Common myeloid progenitor, CD34-positive (primary cell): ENCODE measurements around the gene ALX4.

Source experiments
- CTCF ChIA-PET: fragments of 350-600 bp; sonication (Branson Sonifier 250); formaldehyde crosslinking; loops from one replicate; lab custom pipeline; 2021; ENCODE audit warnings: antibody characterized with exemption; lab: Charles Lee
- POLR2A ChIA-PET: fragments of 350-600 bp; sonication (Branson Sonifier 250); formaldehyde crosslinking; loops from one replicate; lab custom pipeline; 2021; ENCODE audit warnings: antibody characterized with exemption; lab: Charles Lee
- DNase-seq, 3 donors: peaks; one replicate each; pipeline versions ENCODE4 v3.0.0 to v3.0.0-alpha.2; 2013
- H3K27ac ChIP-seq, 2 experiments: 1 replicate in 1 of 2; 2 replicates in 1 of 2; pipeline ENCODE4 v1.7.0; 2013; ENCODE audit warnings: inconsistent platforms in 2 of 2, low read length in 2 of 2, mild to moderate bottlenecking in 2 of 2, low read depth in 1 of 2, moderate library complexity in 1 of 2; ENCODE audit not compliant: severe bottlenecking in 2 of 2, insufficient read depth in 1 of 2, poor library complexity in 1 of 2
- H3K27me3 ChIP-seq, 5 experiments: replicated peaks in 2 of 5; 1 replicate in 3 of 5; 2 replicates in 2 of 5; pipeline versions ENCODE4 v1.6.1 to v1.7.0; 2013; ENCODE audit warnings: low read length in 4 of 5, mild to moderate bottlenecking in 2 of 5, moderate library complexity in 2 of 5, inconsistent platforms in 1 of 5; ENCODE audit not compliant: insufficient read depth in 5 of 5, control insufficient read depth in 4 of 5
- H3K36me3 ChIP-seq, 4 experiments: 1 replicate in 2 of 4; 2 replicates in 2 of 4; pipeline versions ENCODE4 v1.6.1 to v1.7.0; 2013; ENCODE audit warnings: low read length in 3 of 4, control low read depth in 1 of 4, mild to moderate bottlenecking in 1 of 4; ENCODE audit not compliant: control insufficient read depth in 4 of 4, insufficient read depth in 4 of 4
- H3K4me1 ChIP-seq, 4 experiments: 1 replicate in 3 of 4; 2 replicates in 1 of 4; pipeline versions ENCODE4 v1.6.1 to v1.7.1; 2013; ENCODE audit warnings: low read length in 3 of 4, mild to moderate bottlenecking in 3 of 4, control low read depth in 1 of 4, inconsistent platforms in 1 of 4, moderate library complexity in 1 of 4; ENCODE audit not compliant: control insufficient read depth in 4 of 4, insufficient read depth in 4 of 4; ENCODE audit errors: control extremely low read depth in 1 of 4
- H3K4me3 ChIP-seq, 7 experiments: 1 replicate in 4 of 7; 2 replicates in 3 of 7; pipeline versions ENCODE4 v1.5.1 to v1.7.0; 2013; ENCODE audit warnings: mild to moderate bottlenecking in 7 of 7, low read length in 6 of 7, moderate library complexity in 6 of 7, inconsistent platforms in 2 of 7, low read depth in 2 of 7, control low read depth in 1 of 7; ENCODE audit not compliant: insufficient read depth in 4 of 7, control insufficient read depth in 1 of 7; ENCODE audit errors: extremely low read depth in 1 of 7
- H3K9me3 ChIP-seq, 5 experiments: 1 replicate in 4 of 5; 2 replicates in 1 of 5; pipeline versions ENCODE4 v1.6.1 to v1.7.1; 2013; ENCODE audit warnings: low read length in 4 of 5, mild to moderate bottlenecking in 2 of 5, inconsistent platforms in 1 of 5, low read depth in 1 of 5, moderate library complexity in 1 of 5; ENCODE audit not compliant: control insufficient read depth in 4 of 5, insufficient read depth in 2 of 5; ENCODE audit errors: control extremely low read depth in 1 of 5
- WGBS: methylation state at CpG from one replicate; pipeline ENCODE4 v1.1.5; 2013; ENCODE audit not compliant: insufficient coverage; 5-methylcytosine and 5-hydroxymethylcytosine counted together

ALX4 gene

GRCh38 chr11:44329472-44330230 lies 19.7 kb upstream of the ALX4 start:
- no peak overlapping the region for H3K27ac ChIP-seq
- ChIA-PET CTCF (interaction anchor here (0.7 kb wide), 1 partner anchor 20 kb away, joined by 4 read pairs; no protein-coding TSS in a partner anchor), POLR2A (no interaction called here)

GRCh38 chr11:44328138-44328660 lies 18.3 kb upstream of the ALX4 start:
- no peak for DNase-seq
- H3K9me3 ChIP-seq = no peaks in the 10 kb centered on the region
- no peaks in the 10 kb centered on the region for H3K36me3 ChIP-seq
- H3K4me3 ChIP-seq = no peak overlapping the region
- no peaks in the 10 kb centered on the region for H3K4me1 ChIP-seq
- no peak overlapping the region for H3K27ac ChIP-seq
- 33% methylated on average over 11 of the region's 11 CpGs for WGBS
- H3K27me3 ChIP-seq = peaks cover 4 to 95% (median 57%) of the 10 kb centered on the region in 5 experiments
- POLR2A ChIA-PET = no interaction called here
- CTCF ChIA-PET = no interaction called here

More at GRCh38 chr11:44329472-44330230, 19.7 kb upstream of the ALX4 start:
- Histone ChIP-seq H3K4me3 (no peak overlapping the region), H3K9me3 (peaks cover 0 to 3% (median 0%) of the 10 kb centered on the region in 5 experiments), H3K4me1 (no peaks in the 10 kb centered on the region), H3K27me3 (peaks cover 0 to 95% (median 51%) of the 10 kb centered on the region in 5 experiments), H3K36me3 (no peaks in the 10 kb centered on the region)
- no peak for DNase-seq
- WGBS = 80% methylated on average over 8 of the region's 8 CpGs

- no peak for DNase-seq
- H3K4me1 ChIP-seq = no peaks in the 10 kb centered on the region
- peaks cover 8 to 95% (median 58%) of the 10 kb centered on the region in 5 experiments for H3K27me3 ChIP-seq
- no peaks in the 10 kb centered on the region for H3K9me3 ChIP-seq
- ChIA-PET POLR2A (no interaction called here), CTCF (no interaction called here)
- no peaks in the 10 kb centered on the region for H3K36me3 ChIP-seq
- H3K27ac ChIP-seq = no peak overlapping the region
- WGBS = 54% methylated on average over 9 of the region's 10 CpGs
- no peak overlapping the region for H3K4me3 ChIP-seq
Observed at GRCh38 chr11:44327730-44328129, 17.8 kb upstream of the ALX4 start.

- Histone ChIP-seq H3K9me3 (no peaks in the 10 kb centered on the region), H3K27me3 (peaks cover 8 to 95% (median 62%) of the 10 kb centered on the region in 5 experiments), H3K36me3 (no peaks in the 10 kb centered on the region), H3K4me1 (no peaks in the 10 kb centered on the region), H3K4me3 (no peak overlapping the region), H3K27ac (no peak overlapping the region)
- no peak for DNase-seq
- ChIA-PET CTCF (interaction anchor here (1.0 kb wide), 1 partner anchor 39 kb away, joined by 3 read pairs; no protein-coding TSS in a partner anchor), POLR2A (no interaction called here)
- 67% methylated on average over 8 of the region's 15 CpGs for WGBS
Observed at GRCh38 chr11:44326615-44327475, 16.9 kb upstream of the ALX4 start.

GRCh38 chr11:44325698-44326097 lies 15.8 kb upstream of the ALX4 start:
- Histone ChIP-seq H3K36me3 (no peaks in the 10 kb centered on the region), H3K4me1 (no peaks in the 10 kb centered on the region), H3K4me3 (no peak overlapping the region), H3K9me3 (no peaks in the 10 kb centered on the region), H3K27me3 (peaks cover 8 to 100% (median 67%) of the 10 kb centered on the region in 5 experiments), H3K27ac (no peak overlapping the region)
- ChIA-PET CTCF (interaction anchor here (1.0 kb wide), 1 partner anchor 40 kb away, joined by 3 read pairs; no protein-coding TSS in a partner anchor), POLR2A (no interaction called here)
- WGBS = 83% methylated on average over 5 of the region's 5 CpGs
- DNase-seq = no peak

GRCh38 chr11:44324749-44325525 lies 15.0 kb upstream of the ALX4 start:
- H3K36me3 ChIP-seq = no peaks in the 10 kb centered on the region
- no peak for DNase-seq
- H3K4me1 ChIP-seq = peaks cover 0 to 3% (median 1%) of the 10 kb centered on the region in 4 experiments
- CTCF ChIA-PET = interaction anchor here (2.0 kb wide), 1 partner anchor 17 kb away, joined by 6 read pairs; no protein-coding TSS in a partner anchor
- H3K27ac ChIP-seq = no peak overlapping the region
- POLR2A ChIA-PET = no interaction called here
- H3K27me3 ChIP-seq = peaks cover 8 to 100% (median 72%) of the 10 kb centered on the region in 5 experiments
- H3K9me3 ChIP-seq = no peaks in the 10 kb centered on the region
- H3K4me3 ChIP-seq = no peak overlapping the region
- 74% methylated on average over 11 of the region's 13 CpGs for WGBS
